K562 (cell line): ENCODE data around the gene TMEM39B. TPM values are rescaled to one million over a fixed set of nuclear protein-coding genes. Genes with fewer than 3 reads are reported as not detected.
A peak's percentile ranks its signal among the peaks of the same experiment; 100 is the strongest.

Experiments
- ATAC-seq: fragments of 200-7000 bp; cut with Tn5 transposase; 3 replicates; pipeline ENCODE4 v1.9.1; 2020; ENCODE audit warnings: moderate library complexity
- BruUV-seq: library from RNA; stranded (reverse); fragments of 400-500 nt; replicated peaks from 2 replicates; lab custom pipeline; 2021; lab: Mats Ljungman, UMichigan
- CTCF ChIA-PET: fragments of 300-600 bp; formaldehyde crosslinking; extraction: SDS; loops from one replicate; lab custom pipeline; 2021; ENCODE audit warnings: low intra/inter-chr PET ratio; lab: Yijun Ruan, JAX
- POLR2A ChIA-PET: fragments of 300-600, 350-650 bp; sonication (Branson Sonifier 250); formaldehyde crosslinking; extraction: SDS; loops from one replicate; lab custom pipeline; 2021; ENCODE audit warnings: antibody characterized with exemption, inconsistent platforms; lab: Yijun Ruan, JAX
- DNase-seq, 4 experiments: peaks; one replicate each; pipeline versions ENCODE4 v3.0.0 to v3.0.0-alpha.2; 2011 to 2018; ENCODE audit warnings: low spot score in 3 of 4, mixed read lengths in 3 of 4; ENCODE audit errors: extremely low read depth in 1 of 4
- FAIRE-seq: peaks from 2 replicates; lab custom pipeline; 2011; peaks lifted over from hg19 to GRCh38; lab: Jason Lieb, UNC
- H2AFZ ChIP-seq: 2 replicates; pipeline ENCODE4 v1.6.0; 2011; ENCODE audit warnings: low read depth, low read length, control low read depth, inconsistent platforms
- H3K27ac ChIP-seq: fragments of 200-600 bp; 3 replicates; pipeline ENCODE4 v1.8.0; 2011; ENCODE audit warnings: low read depth, mild to moderate bottlenecking, control low read depth, inconsistent platforms, low read length, moderate library complexity, mixed read lengths; ENCODE audit errors: extremely low read depth
- H3K27me3 ChIP-seq, 2 experiments: fragments of 300-600 bp in 1 of 2; 2 replicates in 1 of 2; 3 replicates in 1 of 2; pipeline versions ENCODE4 v1.6.0 to v1.8.0; 2011; ENCODE audit warnings: inconsistent platforms in 2 of 2, low read length in 2 of 2, mild to moderate bottlenecking in 1 of 2, mixed read lengths in 1 of 2, moderate library complexity in 1 of 2; ENCODE audit not compliant: control insufficient read depth in 2 of 2, insufficient read depth in 2 of 2
- H3K36me3 ChIP-seq: fragments of 300-600 bp; 3 replicates; pipeline ENCODE4 v1.8.0; 2011; ENCODE audit warnings: mild to moderate bottlenecking, low read length, inconsistent platforms; ENCODE audit not compliant: control insufficient read depth, insufficient read depth
- H3K4me1 ChIP-seq, 2 experiments: fragments of 200-600 bp in 1 of 2; replicated peaks in 1 of 2; 2 replicates in 1 of 2; 3 replicates in 1 of 2; pipeline versions ENCODE4 v1.5.1 to v1.8.0; 2011; ENCODE audit warnings: inconsistent platforms in 2 of 2, low read length in 2 of 2, mild to moderate bottlenecking in 1 of 2, mixed read lengths in 1 of 2, moderate library complexity in 1 of 2; ENCODE audit not compliant: control insufficient read depth in 2 of 2, insufficient read depth in 2 of 2
- H3K4me2 ChIP-seq: 2 replicates; pipeline ENCODE4 v1.6.1; 2011; ENCODE audit warnings: low read length, control low read depth, inconsistent platforms, mixed read lengths; ENCODE audit not compliant: insufficient read depth
- H3K4me3 ChIP-seq: fragments of 200-600 bp; sonication (generic), shearing (Covaris generic); 2 replicates; pipeline ENCODE4 v1.5.1; 2016; ENCODE audit warnings: control low read depth, inconsistent platforms
- H3K79me2 ChIP-seq: fragments of 200-600 bp; 3 replicates; pipeline ENCODE4 v1.8.0; 2011; ENCODE audit warnings: low read length, inconsistent platforms; ENCODE audit not compliant: control insufficient read depth, insufficient read depth
- H3K9ac ChIP-seq, 2 experiments: 2 replicates each; pipeline versions ENCODE4 v1.6.0 to v1.6.1; 2011; ENCODE audit warnings: low read depth in 2 of 2, low read length in 2 of 2, control low read depth in 1 of 2, inconsistent platforms in 1 of 2, mild to moderate bottlenecking in 1 of 2, mixed read lengths in 1 of 2; ENCODE audit not compliant: insufficient read depth in 1 of 2
- H3K9me1 ChIP-seq: one replicate; pipeline ENCODE4 v1.6.0; 2011; ENCODE audit warnings: inconsistent platforms, mild to moderate bottlenecking, low read length, moderate library complexity; ENCODE audit not compliant: control insufficient read depth, insufficient read depth
- H3K9me3 ChIP-seq: replicated peaks from 2 replicates; pipeline ENCODE4 v1.5.1; 2011; ENCODE audit warnings: low read depth, low read length, inconsistent platforms; ENCODE audit not compliant: control insufficient read depth, insufficient read depth
- H4K20me1 ChIP-seq: replicated peaks from 2 replicates; pipeline ENCODE4 v1.6.1; 2011; ENCODE audit warnings: low read length, inconsistent platforms, mixed read lengths; ENCODE audit not compliant: control insufficient read depth, insufficient read depth
- ADNP ChIP-seq: fragments of 200-800 bp; sonication (Bioruptor generic); IDR thresholded peaks from 2 replicates; pipeline ENCODE4 v1.6.1; 2016; ENCODE audit warnings: missing genetic modification characterization, missing compliant biosample characterization
- CBFA2T3 ChIP-seq: fragments of 450-650 bp; IDR thresholded peaks from 2 replicates; pipeline ENCODE4 v1.6.1; 2017
- CSDE1 ChIP-seq, 2 experiments: fragments of 450-650 bp; IDR thresholded peaks; 2 replicates each; pipeline ENCODE4 v1.6.1; 2016; ENCODE audit warnings: mild to moderate bottlenecking in 1 of 2
- DACH1 ChIP-seq: fragments of 450-650 bp; IDR thresholded peaks from 2 replicates; pipeline ENCODE4 v1.6.1; 2018; ENCODE audit not compliant: partially characterized antibody
- ETV6 ChIP-seq, 3 experiments: fragments of 150-350 bp in 1 of 3; sonication (generic) in 1 of 3; formaldehyde crosslinking in 1 of 3; IDR thresholded peaks; 2 replicates each; pipeline versions ENCODE4 v1.6.1 to v1.8.0; 2014 to 2022; ENCODE audit warnings: borderline replicate concordance in 2 of 3, low read depth in 2 of 3, antibody characterized with exemption in 1 of 3, low read length in 1 of 3, mild to moderate bottlenecking in 1 of 3, missing genetic modification reagents in 1 of 3
- FOXP1 ChIP-seq: sonication (generic); formaldehyde crosslinking; IDR thresholded peaks from 2 replicates; pipeline ENCODE4 v1.8.0; 2022; ENCODE audit warnings: mild to moderate bottlenecking, missing genetic modification reagents
- GABPA ChIP-seq: fragments of 200-800 bp; sonication (Bioruptor generic); conservative IDR thresholded peaks from 2 replicates; pipeline ENCODE4 v1.6.1; 2016; ENCODE audit warnings: low read depth, missing genetic modification characterization, missing compliant biosample characterization
- ILF3 ChIP-seq: fragments of 450-650 bp; IDR thresholded peaks from 2 replicates; pipeline ENCODE4 v1.6.1; 2018; ENCODE audit warnings: antibody characterized with exemption, mild to moderate bottlenecking, moderate library complexity, borderline replicate concordance
- KDM1A ChIP-seq, 2 experiments: fragments of 450-650 bp; IDR thresholded peaks; 2 replicates each; pipeline ENCODE4 v1.6.1; 2016; ENCODE audit warnings: mild to moderate bottlenecking in 2 of 2
- MEIS2 ChIP-seq: fragments of 450-650 bp; IDR thresholded peaks from 2 replicates; pipeline ENCODE4 v1.6.1; 2014; ENCODE audit warnings: mild to moderate bottlenecking; ENCODE audit not compliant: partially characterized antibody
- NFIC ChIP-seq: fragments of 450-650 bp; IDR thresholded peaks from 2 replicates; pipeline ENCODE4 v1.6.1; 2017; ENCODE audit warnings: mild to moderate bottlenecking, inconsistent platforms
- POLR2AphosphoS5 ChIP-seq: IDR thresholded peaks from 2 replicates; pipeline ENCODE4 v1.6.1; 2011; ENCODE audit warnings: mild to moderate bottlenecking, low read depth, low read length, moderate library complexity; ENCODE audit not compliant: control insufficient read depth, insufficient read depth
- POLR2B ChIP-seq: fragments of 450-650 bp; IDR thresholded peaks from 2 replicates; pipeline ENCODE4 v1.6.1; 2018; ENCODE audit warnings: low read depth; ENCODE audit not compliant: partially characterized antibody
- RBM25 ChIP-seq: fragments of 200-400 bp; formaldehyde crosslinking; IDR thresholded peaks from 2 replicates; pipeline ENCODE4 v1.6.1; 2018; ENCODE audit warnings: low read length, low read depth, moderate library complexity; ENCODE audit not compliant: severe bottlenecking
- SAP30 ChIP-seq: fragments of 200-600 bp; sonication (generic); IDR thresholded peaks from 2 replicates; pipeline ENCODE4 v1.6.1; 2012; ENCODE audit warnings: borderline replicate concordance, low read depth, mild to moderate bottlenecking, moderate library complexity, low read length, control low read depth, inconsistent platforms; ENCODE audit not compliant: insufficient read depth, poor library complexity, severe bottlenecking
- SMARCA4 ChIP-seq: fragments of 450-650 bp; IDR thresholded peaks from 2 replicates; pipeline ENCODE4 v1.6.1; 2016
- SMARCC2 ChIP-seq: fragments of 450-650 bp; IDR thresholded peaks from 2 replicates; pipeline ENCODE4 v1.6.1; 2017; ENCODE audit warnings: antibody characterized with exemption, moderate library complexity, mild to moderate bottlenecking, low read depth
- TBL1XR1 ChIP-seq, 2 experiments: IDR thresholded peaks; 2 replicates each; pipeline ENCODE4 v1.6.1; 2012; ENCODE audit warnings: improper control_type of control experiment in 2 of 2, low read length in 2 of 2, mild to moderate bottlenecking in 1 of 2
- TSC22D4 ChIP-seq: fragments of 450-650 bp; IDR thresholded peaks from 2 replicates; pipeline ENCODE4 v1.6.1; 2016; ENCODE audit warnings: missing genetic modification characterization, missing biosample characterization, control low read depth
- ZKSCAN3 ChIP-seq: fragments of 250-450 bp; sonication (Bioruptor Pico); IDR thresholded peaks from 2 replicates; pipeline ENCODE4 v1.4.0; 2020
- ZKSCAN8 ChIP-seq: fragments of 200-800 bp; sonication (Bioruptor generic); IDR thresholded peaks from 2 replicates; pipeline ENCODE4 v1.6.1; 2016; ENCODE audit warnings: missing genetic modification characterization, missing compliant biosample characterization
- ZNF354B ChIP-seq: fragments of 250-450 bp; sonication (Bioruptor Pico); IDR thresholded peaks from 2 replicates; pipeline ENCODE4 v1.4.0; 2020
- WGBS: fragments of 100-300 bp; shearing (Covaris generic); methylation state at CpG from one replicate; pipeline ENCODE4 v1.1.6; 2016; ENCODE audit warnings: low coverage, mixed read lengths; ENCODE audit not compliant: insufficient coverage; ENCODE audit errors: missing lambda C conversion rate; 5-methylcytosine and 5-hydroxymethylcytosine counted together
- in situ Hi-C: fragments of 300-500 bp; cut with MboI; formaldehyde crosslinking; loops from 4 replicates; pipeline ENCODE4 v1.15.0; 2018; ENCODE audit warnings: inconsistent platforms, mixed read lengths
- intact Hi-C: fragments of 100-400 bp; cut with micrococcal nuclease; formaldehyde crosslinking; loops from 2 replicates; pipeline ENCODE4 v1.14.2; 2022
- polyA plus RNA-seq, 8 experiments: library from polyadenylated mRNA; depleted of rRNA in 4 of 8; stranded (reverse) in 5 of 8; unstranded in 3 of 8; fragments of >200 nt; fragmentation: Nextera tagmentation in 2 of 8; fragmentation: Illumina TruSeq in 1 of 8; extraction: Ambion mirVana in 2 of 8; extraction: Trizol in 1 of 8; gene quantifications; 2 replicates each; pipeline versions ENCODE4 v1.2.1 to v1.2.3, GENCODE V29; 2011 to 2014; ENCODE audit warnings: inconsistent platforms in 1 of 8, missing spikeins in 1 of 8
- total RNA-seq, 7 experiments: library from RNA; depleted of rRNA in 6 of 7; stranded (reverse); fragments of >200 nt in 6 of 7; fragmentation: Illumina TruSeq in 2 of 7; extraction: Trizol in 2 of 7; gene quantifications; 2 replicates each; pipeline versions ENCODE4 v1.2.1 to v1.2.3, GENCODE V29; 2011 to 2021; ENCODE audit warnings: low replicate concordance in 1 of 7
- TF ChIP-seq, protein P1 (sequence below): fragments of 200-800 bp; sonication (Bioruptor generic); IDR thresholded peaks from 2 replicates; pipeline ENCODE4 v1.6.1; 2017; ENCODE audit warnings: missing genetic modification characterization, missing compliant biosample characterization

The TMEM39B gene
- total and polyA plus RNA-seq, 9 of the 15 experiments (the other 6 are each of a cell fraction or from before 2014, with no cell fraction given), result 0.92 to 28.5 (median 9.7) TPM

DNA sequence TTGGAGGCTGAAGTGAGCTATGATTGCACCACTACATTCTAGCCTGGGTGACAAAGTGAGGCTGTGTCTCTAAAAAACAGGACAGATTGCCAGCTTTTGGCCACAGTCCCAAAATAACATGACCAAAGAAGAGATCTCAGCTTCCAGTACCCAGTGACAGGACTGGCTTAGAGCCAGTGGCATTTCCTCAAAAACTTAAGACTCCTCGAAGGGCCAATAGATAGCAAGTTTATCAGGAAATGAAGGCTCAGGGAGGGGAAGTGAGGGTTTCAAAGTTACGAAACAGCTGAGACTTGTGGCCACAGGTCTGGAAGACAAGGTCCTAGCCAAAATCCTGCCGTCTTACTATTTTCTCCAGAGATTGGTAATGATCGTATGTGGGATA, 6.3 kb upstream of the TMEM39B start:
- DNase-seq (peak in 2 of 4 experiments; percentile 58 to 78), FAIRE-seq (peak; percentile 74), ATAC-seq (peak; percentile 51)
- Histone ChIP-seq H3K4me2 (peak overlapping the region; percentile 11), H3K4me3 (no peak overlapping the region), H3K9ac (no peak overlapping the region), H3K9me1 (no peaks in the 10 kb centered on the region), H4K20me1 (0 out of 2 replicates have a peak, but pooled peaks cover 6% of the 10 kb centered on the region), H3K36me3 (peaks cover 15% of the 10 kb centered on the region; the same call in 2 of the 3 replicates), H3K4me1 (peaks cover 15 to 27% of the 10 kb centered on the region in 2 experiments), H3K9me3 (no peaks in the 10 kb centered on the region), H3K27me3 (no peaks in the 10 kb centered on the region), H3K79me2 (no peaks in the 10 kb centered on the region), H3K27ac (no peak overlapping the region), H2AFZ (no peak overlapping the region)
- BruUV-seq, result no TSS peak
- in situ Hi-C loops (loop anchor here (10.0 kb wide), 1 partner anchor 242 kb away; no protein-coding TSS in a partner anchor), intact Hi-C loops (loop anchor here (10.0 kb wide), 3 partner anchors 252 to 348 kb away; partner anchors contain the start of gene SPOCD1)
- 6% methylated on average over 4 of the region's 4 CpGs for WGBS
- CTCF ChIA-PET, result interaction anchor here (0.7 kb wide), 1 partner anchor 302 kb away, joined by 5 read pairs; the partner anchor contains the start of gene ADGRB2
- POLR2A ChIA-PET, result interaction anchor here (0.7 to 1.5 kb wide), 7 partner anchors 9 to 134 kb away, joined by 3 to 6 read pairs (median 3); partner anchors contain the start of gene CCDC28B
- TF ChIP-seq CBFA2T3 (peak; percentile 72), TBL1XR1 (IDR thresholded peaks at IDR 0.05; ENCODE audit: low read length in 2 of 2) (0 out of 4 replicates have a peak, but pooled peaks of 1 of the 2 experiments have one; percentile 33), ETV6 (IDR thresholded peaks at IDR 0.05; ENCODE audit: borderline replicate concordance in 1 of 2, low read depth in 2 of 2, low read length in 1 of 2) (peak; percentile 65 to 87; a peak in 3 of 4 replicates), ETV6 (CRISPR knock-in tag; IDR thresholded peaks at IDR 0.05; ENCODE audit: borderline replicate concordance) (no peak), CSDE1 (IDR thresholded peaks at IDR 0.05) (no peak), POLR2B (peak; percentile 31), NFIC (peak; percentile 93), GABPA (tag) (0 out of 2 replicates have a peak, but pooled peaks have one; percentile 47), ADNP (0 out of 2 replicates have a peak, but pooled peaks have one; percentile 18), RBM25 (no peak), SMARCC2 (no peak), ZKSCAN3 (no peak), SAP30 (no peak), KDM1A (IDR thresholded peaks at IDR 0.05) (0 out of 4 replicates have a peak, but pooled peaks of 1 of the 2 experiments have one; percentile 16), TSC22D4 (tag) (no peak), POLR2AphosphoS5 (peak; percentile 59; the same call in 1 of the 2 replicates), MEIS2 (peak; percentile 61), DACH1 (peak; percentile 45), ILF3 (0 out of 2 replicates have a peak, but pooled peaks have one; percentile 12), ZKSCAN8 (no peak), FOXP1 (CRISPR knock-in tag) (no peak), ZNF354B (CRISPR knock-in tag) (no peak), SMARCA4 (peak; percentile 64; the same call in 1 of the 2 replicates)
- TF ChIP-seq, protein P1, sequence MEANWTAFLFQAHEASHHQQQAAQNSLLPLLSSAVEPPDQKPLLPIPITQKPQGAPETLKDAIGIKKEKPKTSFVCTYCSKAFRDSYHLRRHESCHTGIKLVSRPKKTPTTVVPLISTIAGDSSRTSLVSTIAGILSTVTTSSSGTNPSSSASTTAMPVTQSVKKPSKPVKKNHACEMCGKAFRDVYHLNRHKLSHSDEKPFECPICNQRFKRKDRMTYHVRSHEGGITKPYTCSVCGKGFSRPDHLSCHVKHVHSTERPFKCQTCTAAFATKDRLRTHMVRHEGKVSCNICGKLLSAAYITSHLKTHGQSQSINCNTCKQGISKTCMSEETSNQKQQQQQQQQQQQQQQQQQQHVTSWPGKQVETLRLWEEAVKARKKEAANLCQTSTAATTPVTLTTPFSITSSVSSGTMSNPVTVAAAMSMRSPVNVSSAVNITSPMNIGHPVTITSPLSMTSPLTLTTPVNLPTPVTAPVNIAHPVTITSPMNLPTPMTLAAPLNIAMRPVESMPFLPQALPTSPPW (CRISPR knock-in tag), result peak; percentile 59; the same call in 1 of the 2 replicates
